ENCODE measurements around the gene SLX4.

The SLX4 gene

DNA sequence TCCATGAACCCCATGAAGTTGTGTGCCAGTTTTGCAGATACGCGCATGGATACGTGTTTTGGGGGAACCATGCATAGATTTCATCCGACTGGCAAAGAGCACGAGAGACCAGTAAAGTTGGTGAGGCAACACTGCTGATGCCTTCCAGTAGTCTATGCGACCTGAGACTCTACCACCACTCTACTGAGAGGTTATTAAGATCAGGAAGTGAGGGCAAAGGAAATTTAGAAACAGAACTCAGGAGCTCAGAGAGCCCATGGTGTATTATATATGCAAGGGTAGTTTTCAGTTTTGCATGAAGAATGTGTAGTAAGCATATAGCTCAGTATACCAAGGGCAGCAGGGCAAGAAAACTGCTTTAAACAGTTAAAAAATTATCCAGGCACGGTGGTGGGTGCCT is 4.2 kb downstream of the SLX4 start:
- H3K4me3 ChIP-seq (replicated peaks in 1 of 2; ENCODE audit: low read depth in 2 of 2, low read length in 2 of 2), result no peak overlapping the region
- TF ChIP-seq, protein P1, sequence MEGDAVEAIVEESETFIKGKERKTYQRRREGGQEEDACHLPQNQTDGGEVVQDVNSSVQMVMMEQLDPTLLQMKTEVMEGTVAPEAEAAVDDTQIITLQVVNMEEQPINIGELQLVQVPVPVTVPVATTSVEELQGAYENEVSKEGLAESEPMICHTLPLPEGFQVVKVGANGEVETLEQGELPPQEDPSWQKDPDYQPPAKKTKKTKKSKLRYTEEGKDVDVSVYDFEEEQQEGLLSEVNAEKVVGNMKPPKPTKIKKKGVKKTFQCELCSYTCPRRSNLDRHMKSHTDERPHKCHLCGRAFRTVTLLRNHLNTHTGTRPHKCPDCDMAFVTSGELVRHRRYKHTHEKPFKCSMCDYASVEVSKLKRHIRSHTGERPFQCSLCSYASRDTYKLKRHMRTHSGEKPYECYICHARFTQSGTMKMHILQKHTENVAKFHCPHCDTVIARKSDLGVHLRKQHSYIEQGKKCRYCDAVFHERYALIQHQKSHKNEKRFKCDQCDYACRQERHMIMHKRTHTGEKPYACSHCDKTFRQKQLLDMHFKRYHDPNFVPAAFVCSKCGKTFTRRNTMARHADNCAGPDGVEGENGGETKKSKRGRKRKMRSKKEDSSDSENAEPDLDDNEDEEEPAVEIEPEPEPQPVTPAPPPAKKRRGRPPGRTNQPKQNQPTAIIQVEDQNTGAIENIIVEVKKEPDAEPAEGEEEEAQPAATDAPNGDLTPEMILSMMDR (IDR thresholded peaks at IDR 0.05; ENCODE audit: low read depth, low read length), result no peak
- DNase-seq (ENCODE audit: low read depth in 2 of 2), result no peak

DNA sequence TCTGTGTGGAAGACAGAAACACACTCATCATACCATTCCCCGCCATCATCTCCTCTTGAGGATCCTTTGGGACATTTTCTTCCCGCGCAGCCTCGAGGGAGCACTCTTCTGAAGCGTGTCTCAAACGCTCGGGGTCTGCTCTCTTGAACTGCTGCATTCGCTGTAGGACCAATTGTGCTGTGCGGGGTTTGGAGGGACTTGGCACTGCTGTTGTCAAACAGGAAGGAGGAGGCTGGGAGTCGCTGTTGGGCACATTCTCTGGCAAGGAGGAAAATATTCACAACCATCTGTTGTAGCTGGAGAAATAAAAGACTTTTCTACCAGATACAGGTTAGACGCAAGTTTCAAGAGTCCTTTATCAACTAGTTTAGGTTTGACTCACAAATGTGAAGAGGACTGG is 5.0 kb downstream of the SLX4 start:
- TF ChIP-seq, protein P1 (IDR thresholded peaks at IDR 0.05; ENCODE audit: low read depth, low read length), result no peak
- no peak overlapping the region for H3K4me3 ChIP-seq (replicated peaks in 1 of 2; ENCODE audit: low read depth in 2 of 2, low read length in 2 of 2)
- DNase-seq (ENCODE audit: low read depth in 2 of 2), result no peak

DNA sequence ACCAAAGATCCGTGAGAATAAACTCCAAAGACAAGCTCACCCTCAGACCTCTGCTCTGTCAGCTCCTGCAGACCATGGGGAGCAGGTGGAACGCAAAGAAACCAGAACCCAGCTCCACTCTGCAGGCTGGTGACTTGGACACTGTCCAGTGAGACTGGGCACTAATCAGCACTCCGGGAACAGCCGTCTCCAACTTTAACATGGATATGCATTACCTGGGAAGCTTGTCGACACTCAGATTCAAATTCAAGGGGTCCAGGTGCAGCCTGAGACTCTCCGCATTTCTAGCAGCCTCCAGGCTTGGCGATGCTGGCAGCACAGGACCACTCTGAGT is 9.1 kb downstream of the SLX4 start:
- no peak overlapping the region for H3K4me3 ChIP-seq (replicated peaks in 1 of 2; ENCODE audit: low read depth in 2 of 2, low read length in 2 of 2)
- DNase-seq (ENCODE audit: low read depth in 2 of 2), result no peak
- TF ChIP-seq, protein P1 (IDR thresholded peaks at IDR 0.05; ENCODE audit: low read depth, low read length), result no peak

DNA sequence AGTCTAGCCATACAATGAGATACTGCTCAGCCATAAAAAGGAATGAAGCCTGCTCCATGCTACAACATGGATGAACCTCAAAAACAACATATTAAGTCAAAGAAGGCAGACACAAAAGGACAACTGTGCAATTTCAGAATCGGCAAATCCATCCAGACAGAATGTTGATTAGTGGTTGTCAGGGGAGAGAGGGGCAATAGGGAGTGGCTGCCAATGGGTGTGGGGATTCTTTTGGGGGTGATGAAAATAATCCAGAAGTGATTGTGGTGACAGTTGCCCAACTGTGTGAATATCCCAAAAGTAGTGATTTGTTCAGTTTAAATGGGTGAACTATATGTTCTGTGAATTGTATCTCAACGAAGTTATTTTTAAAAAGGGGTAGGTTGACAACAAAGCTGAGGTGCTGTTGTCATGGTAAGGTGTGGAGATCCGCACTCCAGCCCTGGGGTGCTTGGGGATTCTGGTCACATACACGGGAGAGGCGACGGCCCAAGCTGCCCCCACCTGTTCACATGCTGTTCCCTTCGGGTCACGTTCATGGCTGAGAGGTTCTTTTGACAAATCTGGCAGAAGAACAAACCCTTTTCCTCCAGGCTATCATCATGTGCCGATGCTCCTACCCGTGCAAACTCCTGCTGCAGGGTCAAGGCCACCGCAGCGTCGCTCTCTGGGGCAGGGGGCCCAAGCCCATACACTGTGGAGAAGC is 9.6 kb downstream of the SLX4 start:
- DNase-seq (ENCODE audit: low read depth in 2 of 2), result no peak
- H3K4me3 ChIP-seq (replicated peaks in 1 of 2; ENCODE audit: low read depth in 2 of 2, low read length in 2 of 2), result no peak overlapping the region
- TF ChIP-seq, protein P1 (IDR thresholded peaks at IDR 0.05; ENCODE audit: low read depth, low read length), result no peak

DNA sequence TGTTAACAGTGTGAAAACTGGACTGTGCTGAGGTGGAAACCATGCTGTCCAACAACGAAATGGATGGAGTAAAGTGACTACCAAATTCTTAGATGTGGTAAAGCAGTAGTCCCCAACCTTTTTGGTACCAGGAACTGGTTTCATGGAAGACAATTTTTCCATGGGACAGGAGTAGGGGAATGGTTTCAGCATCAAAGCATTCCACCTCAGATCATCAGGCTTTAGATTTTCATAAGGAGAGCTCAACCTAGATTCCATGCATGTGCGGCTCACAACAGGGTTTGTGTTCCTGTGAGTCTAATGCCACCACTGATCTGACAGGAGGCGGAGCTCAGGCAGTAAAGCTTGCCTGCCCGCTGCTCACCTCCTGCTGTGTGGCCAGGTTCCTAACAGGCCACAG is 11.5 kb downstream of the SLX4 start:
- TF ChIP-seq, protein P1 (IDR thresholded peaks at IDR 0.05; ENCODE audit: low read depth, low read length), result no peak
- no peak overlapping the region for H3K4me3 ChIP-seq (replicated peaks in 1 of 2; ENCODE audit: low read depth in 2 of 2, low read length in 2 of 2)
- DNase-seq (ENCODE audit: low read depth in 2 of 2), result no peak

DNA sequence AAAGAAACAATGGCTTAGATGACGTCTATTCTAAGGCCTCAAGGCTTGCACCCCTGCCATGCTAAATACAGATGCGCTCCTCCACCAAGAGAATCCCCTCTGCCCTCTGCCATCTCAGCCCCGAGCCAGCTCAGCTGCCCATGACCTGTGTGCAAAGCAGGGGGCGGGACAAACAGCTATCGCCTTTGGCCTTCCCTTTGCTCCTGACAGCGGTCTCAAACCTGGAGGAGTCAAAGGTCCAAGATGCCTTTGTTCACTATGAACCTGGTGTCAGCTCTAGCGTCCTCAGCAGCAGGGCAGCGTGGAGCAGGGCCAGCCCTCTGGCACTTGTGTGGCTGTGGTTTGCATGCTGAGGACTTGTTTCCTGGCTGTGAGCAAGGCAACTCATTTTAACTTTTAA is 12.3 kb downstream of the SLX4 start:
- TF ChIP-seq, protein P1 (IDR thresholded peaks at IDR 0.05; ENCODE audit: low read depth, low read length), result no peak
- DNase-seq (ENCODE audit: low read depth in 2 of 2), result no peak
- H3K4me3 ChIP-seq (replicated peaks in 1 of 2; ENCODE audit: low read depth in 2 of 2, low read length in 2 of 2), result no peak overlapping the region

DNA sequence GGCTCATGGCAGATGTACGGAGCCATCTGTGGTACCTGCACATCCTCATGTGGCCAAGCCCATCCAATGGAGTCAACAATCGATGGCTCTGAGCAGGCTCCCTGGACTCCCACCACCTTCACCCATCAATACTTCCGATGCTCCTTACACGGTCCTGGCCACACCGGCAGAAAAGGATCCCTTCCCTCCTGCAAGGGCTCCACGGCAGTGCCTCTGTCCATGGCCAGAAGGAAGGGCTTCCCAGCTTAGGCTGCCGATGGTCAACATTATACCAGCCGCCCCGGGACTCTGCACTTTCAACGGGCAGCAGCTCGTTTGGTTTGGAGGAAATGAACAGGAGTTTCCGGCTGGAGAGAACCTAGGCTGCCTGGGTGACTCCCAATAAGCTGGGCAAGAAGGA is 13.2 kb downstream of the SLX4 start:
- TF ChIP-seq, protein P1 (IDR thresholded peaks at IDR 0.05; ENCODE audit: low read depth, low read length), result no peak
- no peak for DNase-seq (ENCODE audit: low read depth in 2 of 2)
- H3K4me3 ChIP-seq (replicated peaks in 1 of 2; ENCODE audit: low read depth in 2 of 2, low read length in 2 of 2), result no peak overlapping the region
